Thyroid gland (tissue), 4 donors: ENCODE results near the gene SMIM36.

ENCODE experiments used
- CTCF ChIP-seq, 6 experiments: fragments of 200-600 bp in 3 of 6; fragments of 450-650 bp in 3 of 6; sonication (generic) in 3 of 6; IDR thresholded peaks; one replicate each; pipeline ENCODE4 v1.5.1; 2016 to 2019; ENCODE audit warnings: antibody characterized with exemption in 6 of 6, mild to moderate bottlenecking in 2 of 6, inconsistent platforms in 1 of 6, moderate library complexity in 1 of 6
- POLR2A ChIP-seq, 2 donors: fragments of 450-650 bp; IDR thresholded peaks; one replicate each; pipeline ENCODE4 v1.6.1; 2017; ENCODE audit warnings: antibody characterized with exemption in 2 of 2, mild to moderate bottlenecking in 2 of 2, moderate library complexity in 1 of 2

GRCh38 chr17:55433629-55434422, 77.4 kb downstream of the SMIM36 start:
- TF ChIP-seq CTCF (IDR thresholded peaks at IDR 0.05) = no peak
- TF ChIP-seq POLR2A (IDR thresholded peaks at IDR 0.05) = no peak
